ENCODE data around the gene ZNF710.
"Not testable (repeated sequence)": the region's sequence is repeated elsewhere in the genome, so short reads cannot be mapped to it uniquely, and the experiment has no call there.

ZNF710 gene

GRCh38 chr15:90001062-90001682 is at the start of gene ZNF710:
Gene ZNF710, plus strand, starts transcription at chr15:90001324. Its CDS starts 65,814 bp downstream, at chr15:90067138.
- DNase-seq (ENCODE audit: low read depth) = no peak

GRCh38 chr15:89954541-89954940 is 46.6 kb upstream of the ZNF710 start:
- no peak for DNase-seq (ENCODE audit: low read depth)

- not testable (repeated sequence) for DNase-seq (ENCODE audit: low read depth)
Observed at GRCh38 chr15:89955449-89955998, 45.6 kb upstream of the ZNF710 start.

GRCh38 chr15:89958107-89958805 is 42.9 kb upstream of the ZNF710 start:
- no peak for DNase-seq (ENCODE audit: low read depth)

GRCh38 chr15:89963301-89964231 is 37.6 kb upstream of the ZNF710 start:
- no peak for DNase-seq (ENCODE audit: low read depth)

- DNase-seq (ENCODE audit: low read depth) = no peak
Observed at GRCh38 chr15:89964232-89964954, 36.7 kb upstream of the ZNF710 start.

- DNase-seq (ENCODE audit: low read depth) = no peak
Observed at GRCh38 chr15:89967881-89968280, 33.2 kb upstream of the ZNF710 start.

- peak; percentile 23 for DNase-seq (ENCODE audit: low read depth)
Observed at GRCh38 chr15:89971592-89971997, 29.5 kb upstream of the ZNF710 start.

- DNase-seq (ENCODE audit: low read depth) = no peak
Observed at GRCh38 chr15:89972085-89972484, 29.0 kb upstream of the ZNF710 start.

GRCh38 chr15:89975482-89976245 is 25.5 kb upstream of the ZNF710 start:
- no peak for DNase-seq (ENCODE audit: low read depth)

- DNase-seq (ENCODE audit: low read depth) = no peak
Observed at GRCh38 chr15:89976246-89976600, 24.9 kb upstream of the ZNF710 start.

- DNase-seq (ENCODE audit: low read depth) = not testable (repeated sequence)
Observed at GRCh38 chr15:89977836-89978235, 23.3 kb upstream of the ZNF710 start.

GRCh38 chr15:89978914-89979313 is 22.2 kb upstream of the ZNF710 start:
- no peak for DNase-seq (ENCODE audit: low read depth)

GRCh38 chr15:89980896-89981295 is 20.2 kb upstream of the ZNF710 start:
- no peak for DNase-seq (ENCODE audit: low read depth)

GRCh38 chr15:89982315-89983055 is 18.6 kb upstream of the ZNF710 start:
- DNase-seq (ENCODE audit: low read depth) = no peak

GRCh38 chr15:89984001-89984400 is 17.1 kb upstream of the ZNF710 start:
- DNase-seq (ENCODE audit: low read depth) = no peak

- DNase-seq (ENCODE audit: low read depth) = no peak
Observed at GRCh38 chr15:89984421-89985010, 16.6 kb upstream of the ZNF710 start.

- DNase-seq (ENCODE audit: low read depth) = no peak
Observed at GRCh38 chr15:89985111-89985510, 16.0 kb upstream of the ZNF710 start.

GRCh38 chr15:89991312-89991711 is 9.8 kb upstream of the ZNF710 start:
- no peak for DNase-seq (ENCODE audit: low read depth)

GRCh38 chr15:89993349-89993748 is 7.8 kb upstream of the ZNF710 start:
- DNase-seq (ENCODE audit: low read depth) = no peak
